Measurements from ENCODE around the gene BORCS6. TPM values are rescaled to one million over a fixed set of nuclear protein-coding genes. Genes with fewer than 3 reads are reported as not detected.

The BORCS6 gene
- total and polyA plus RNA-seq, 9 of the 15 experiments (the other 6 are each of a cell fraction or from before 2014, with no cell fraction given): 0.01 to 7.4 (median 2.3) TPM

GRCh38 chr17:8167526-8167925 is 22.5 kb downstream of the BORCS6 start:
- Histone ChIP-seq H3K79me2 (ENCODE audit: control insufficient read depth, insufficient read depth, low read length) (peaks cover 2% of the 10 kb centered on the region), H3K9me3 (replicated peaks; ENCODE audit: control insufficient read depth, insufficient read depth, low read depth, low read length) (no peaks in the 10 kb centered on the region), H3K36me3 (ENCODE audit: control insufficient read depth, insufficient read depth, low read length) (no peaks in the 10 kb centered on the region), H4K20me1 (replicated peaks; ENCODE audit: control insufficient read depth, insufficient read depth, low read length) (no peaks in the 10 kb centered on the region), H3K4me3 (no peak overlapping the region), H2AFZ (ENCODE audit: low read depth, low read length) (no peak overlapping the region), H3K9me1 (ENCODE audit: control insufficient read depth, insufficient read depth, low read length) (no peaks in the 10 kb centered on the region), H3K27me3 (ENCODE audit: control insufficient read depth in 2 of 2, insufficient read depth in 2 of 2, low read length in 2 of 2) (no peaks in the 10 kb centered on the region), H3K4me2 (ENCODE audit: insufficient read depth, low read length) (no peak overlapping the region), H3K4me1 (replicated peaks in 1 of 2; ENCODE audit: control insufficient read depth in 2 of 2, insufficient read depth in 2 of 2, low read length in 2 of 2) (peaks cover 17 to 45% of the 10 kb centered on the region in 2 experiments), H3K27ac (ENCODE audit: extremely low read depth, low read depth, low read length) (no peak overlapping the region), H3K9ac (ENCODE audit: insufficient read depth in 1 of 2, low read depth in 2 of 2, low read length in 2 of 2) (no peak overlapping the region)
- FAIRE-seq (no peak), ATAC-seq (no peak), DNase-seq (ENCODE audit: extremely low read depth in 1 of 4, low spot score in 3 of 4) (no peak)
- in situ Hi-C loops (cut with MboI) (no loop called here), intact Hi-C loops (cut with micrococcal nuclease) (no loop called here)
- TF ChIP-seq ZNF324 (CRISPR knock-in tag; IDR thresholded peaks at IDR 0.05) (no peak), MTA1 (IDR thresholded peaks at IDR 0.05; ENCODE audit: borderline replicate concordance) (no peak), THRAP3 (IDR thresholded peaks at IDR 0.05; ENCODE audit: borderline replicate concordance) (no peak), ARID4B (CRISPR knock-in tag; IDR thresholded peaks at IDR 0.05) (no peak), POLR2A (conservative IDR thresholded peaks at IDR 0.05) (no peak), TSHZ1 (CRISPR knock-in tag; IDR thresholded peaks at IDR 0.05) (no peak), PTTG1 (tag; IDR thresholded peaks at IDR 0.05; ENCODE audit: low read depth) (no peak), ZNF696 (CRISPR knock-in tag; conservative IDR thresholded peaks at IDR 0.05) (no peak), MITF (IDR thresholded peaks at IDR 0.05) (no peak), RCOR1 (IDR thresholded peaks at IDR 0.05; ENCODE audit: borderline replicate concordance in 1 of 2, low read depth in 2 of 2, low read length in 2 of 2) (no peak), FOXA1 (IDR thresholded peaks at IDR 0.05; ENCODE audit: borderline replicate concordance) (no peak), SMARCC2 (IDR thresholded peaks at IDR 0.05; ENCODE audit: low read depth) (no peak), ZNF445 (CRISPR knock-in tag; IDR thresholded peaks at IDR 0.05; ENCODE audit: low read depth) (no peak), NR2F6 (CRISPR knock-in tag; IDR thresholded peaks at IDR 0.05) (no peak), TEAD4 (IDR thresholded peaks at IDR 0.05; ENCODE audit: low read length) (no peak), TEAD4 (CRISPR knock-in tag; IDR thresholded peaks at IDR 0.05; ENCODE audit: borderline replicate concordance) (no peak)
- CTCF ChIA-PET (ENCODE audit: low intra/inter-chr PET ratio): no interaction called here
- no TSS peak for BruUV-seq (replicated peaks)
- POLR2A ChIA-PET: interaction anchor here (1.2 kb wide), 1 partner anchor 9 kb away, joined by 4 read pairs; no protein-coding TSS in a partner anchor
- 33% methylated on average over 3 of the region's 3 CpGs for WGBS (ENCODE audit: insufficient coverage, low coverage, missing lambda C conversion rate)
